TTC549 (cell line): ENCODE measurements around the gene DENND5A.
"Not testable (repeated sequence)": the region's sequence is repeated elsewhere in the genome, so short reads cannot be mapped to it uniquely, and the experiment has no call there.

Experiments used
- FAIRE-seq: peaks from 2 replicates; lab custom pipeline; 2012; peaks lifted over from hg19 to GRCh38; lab: Jason Lieb, UNC

The DENND5A gene

GRCh38 chr11:9176136-9176535, 89.0 kb downstream of the DENND5A start:
- no peak for FAIRE-seq

GRCh38 chr11:9172389-9172788, 92.8 kb downstream of the DENND5A start:
- FAIRE-seq = no peak

GRCh38 chr11:9170450-9170849, 94.7 kb downstream of the DENND5A start:
- no peak for FAIRE-seq

GRCh38 chr11:9169595-9170295, 95.4 kb downstream of the DENND5A start:
- no peak for FAIRE-seq

GRCh38 chr11:9161991-9162390, 103.2 kb downstream of the DENND5A start:
- FAIRE-seq = not testable (repeated sequence)

GRCh38 chr11:9160166-9160565, 105.0 kb downstream of the DENND5A start:
- no peak for FAIRE-seq

GRCh38 chr11:9158898-9159391, 106.2 kb downstream of the DENND5A start:
- no peak for FAIRE-seq

- FAIRE-seq = no peak
These were observed 109.2 kb downstream of the DENND5A start for GRCh38 chr11:9155930-9156329.

- FAIRE-seq = no peak
These were observed 111.5 kb downstream of the DENND5A start for GRCh38 chr11:9153651-9154050.

GRCh38 chr11:9151631-9152030, 113.5 kb downstream of the DENND5A start:
- FAIRE-seq = no peak

- FAIRE-seq = no peak
These were observed 114.2 kb downstream of the DENND5A start for GRCh38 chr11:9150926-9151325.

GRCh38 chr11:9150501-9150900, 114.6 kb downstream of the DENND5A start:
- FAIRE-seq = no peak

GRCh38 chr11:9148727-9149126, 116.4 kb downstream of the DENND5A start:
- FAIRE-seq = no peak

- no peak for FAIRE-seq
These were observed 117.1 kb downstream of the DENND5A start for GRCh38 chr11:9148035-9148434.

- no peak for FAIRE-seq
These were observed 118.7 kb downstream of the DENND5A start for GRCh38 chr11:9146477-9146876.

GRCh38 chr11:9145283-9145682, 119.9 kb downstream of the DENND5A start:
- FAIRE-seq = no peak

GRCh38 chr11:9144828-9145227, 120.3 kb downstream of the DENND5A start:
- no peak for FAIRE-seq

- no peak for FAIRE-seq
These were observed 121.4 kb downstream of the DENND5A start for GRCh38 chr11:9143721-9144120.

- no peak for FAIRE-seq
These were observed 122.4 kb downstream of the DENND5A start for GRCh38 chr11:9142732-9143131.

GRCh38 chr11:9141186-9141585, 124.0 kb downstream of the DENND5A start:
- FAIRE-seq = no peak

- no peak for FAIRE-seq
These were observed 125.4 kb downstream of the DENND5A start for GRCh38 chr11:9139628-9140357.

- no peak for FAIRE-seq
These were observed 126.3 kb downstream of the DENND5A start for GRCh38 chr11:9138612-9139579.

GRCh38 chr11:9138133-9138453, 127.1 kb downstream of the DENND5A start:
- no peak for FAIRE-seq
